Colonic mucosa (tissue), 4 donors: Measurements from ENCODE around the gene USP10. TPM values are rescaled to one million over a fixed set of nuclear protein-coding genes. Genes with fewer than 3 reads are reported as not detected.
"Not testable (repeated sequence)": the region's sequence is repeated elsewhere in the genome, so short reads cannot be mapped to it uniquely, and the experiment has no call there.

Experiments
- DNase-seq: peaks from one replicate; pipeline ENCODE4 v3.0.0-alpha.2; 2020
- H3K27ac ChIP-seq: fragments of 200-600 bp; one replicate; pipeline ENCODE4 v1.8.0; 2021
- H3K27me3 ChIP-seq: fragments of 200-600 bp; one replicate; pipeline ENCODE4 v1.8.0; 2021
- H3K36me3 ChIP-seq: fragments of 200-600 bp; one replicate; pipeline ENCODE4 v1.8.0; 2021
- H3K4me1 ChIP-seq: fragments of 200-600 bp; one replicate; pipeline ENCODE4 v1.8.0; 2021; ENCODE audit warnings: mild to moderate bottlenecking
- H3K4me3 ChIP-seq: fragments of 200-600 bp; one replicate; pipeline ENCODE4 v1.8.0; 2021
- H3K9ac ChIP-seq, 2 donors: one replicate each; pipeline ENCODE4 v1.7.0; 2013; ENCODE audit warnings: control low read depth in 2 of 2, low read depth in 2 of 2, low read length in 2 of 2
- H3K9me3 ChIP-seq: fragments of 200-600 bp; one replicate; pipeline ENCODE4 v1.8.0; 2021
- intact Hi-C: fragments of 100-400 bp; cut with DNase I; formaldehyde crosslinking; loops from one replicate; pipeline ENCODE4 v1.14.1; 2022
- total RNA-seq, 2 donors: library from RNA; stranded (reverse); fragmentation: NEBNext Ultra II Directional in 1 of 2; extraction: Animal tissue kit (Norgen Biotek cat#: 25700) in 1 of 2; gene quantifications; one replicate each; pipeline ENCODE4 v1.2.1, GENCODE V29; 2021
- TF ChIP-seq, protein P1 (sequence below): fragments of 200-600 bp; IDR thresholded peaks from one replicate; pipeline ENCODE4 v1.8.0; 2022; ENCODE audit warnings: antibody characterized with exemption, mild to moderate bottlenecking
- donor health status: healthy.
- donor health status: DM: no; HTN: no; CAD: no.
- donor health status: DM: no; HTN: no; CAD: no.

USP10 gene
- total RNA-seq, 2 donors from 2014 or later: 70.0 to 88.2 TPM

DNA sequence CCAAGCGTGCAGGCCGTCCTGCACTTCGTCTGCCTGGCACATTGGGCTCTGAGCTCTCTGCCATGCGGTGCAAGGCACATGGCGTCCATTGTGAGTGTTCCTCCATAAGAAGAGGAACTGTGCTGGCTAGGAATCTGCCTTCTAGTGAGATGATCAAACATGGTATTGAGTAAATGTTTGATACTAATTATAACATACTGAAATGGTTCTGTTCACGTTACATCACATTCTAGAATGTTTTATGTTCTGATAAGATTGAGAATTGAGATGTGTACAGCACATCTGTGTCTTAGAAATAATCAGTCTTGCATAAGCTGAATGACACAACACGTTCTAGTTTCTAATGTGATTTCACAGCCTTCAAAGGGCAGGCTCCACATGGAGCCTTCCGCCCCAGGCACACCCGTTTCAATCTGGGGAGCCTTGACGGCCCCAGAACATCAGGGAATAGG, 42.9 kb downstream of the USP10 start:
- peaks cover 2% of the 10 kb centered on the region for H3K4me1 ChIP-seq
- H3K9ac ChIP-seq: no peak overlapping the region
- no peak overlapping the region for H3K4me3 ChIP-seq
- no peaks in the 10 kb centered on the region for H3K9me3 ChIP-seq
- no peaks in the 10 kb centered on the region for H3K36me3 ChIP-seq
- DNase-seq: no peak
- TF ChIP-seq, protein P1, sequence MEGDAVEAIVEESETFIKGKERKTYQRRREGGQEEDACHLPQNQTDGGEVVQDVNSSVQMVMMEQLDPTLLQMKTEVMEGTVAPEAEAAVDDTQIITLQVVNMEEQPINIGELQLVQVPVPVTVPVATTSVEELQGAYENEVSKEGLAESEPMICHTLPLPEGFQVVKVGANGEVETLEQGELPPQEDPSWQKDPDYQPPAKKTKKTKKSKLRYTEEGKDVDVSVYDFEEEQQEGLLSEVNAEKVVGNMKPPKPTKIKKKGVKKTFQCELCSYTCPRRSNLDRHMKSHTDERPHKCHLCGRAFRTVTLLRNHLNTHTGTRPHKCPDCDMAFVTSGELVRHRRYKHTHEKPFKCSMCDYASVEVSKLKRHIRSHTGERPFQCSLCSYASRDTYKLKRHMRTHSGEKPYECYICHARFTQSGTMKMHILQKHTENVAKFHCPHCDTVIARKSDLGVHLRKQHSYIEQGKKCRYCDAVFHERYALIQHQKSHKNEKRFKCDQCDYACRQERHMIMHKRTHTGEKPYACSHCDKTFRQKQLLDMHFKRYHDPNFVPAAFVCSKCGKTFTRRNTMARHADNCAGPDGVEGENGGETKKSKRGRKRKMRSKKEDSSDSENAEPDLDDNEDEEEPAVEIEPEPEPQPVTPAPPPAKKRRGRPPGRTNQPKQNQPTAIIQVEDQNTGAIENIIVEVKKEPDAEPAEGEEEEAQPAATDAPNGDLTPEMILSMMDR: no peak
- intact Hi-C loops: no loop called here
- no peak overlapping the region for H3K27ac ChIP-seq
- H3K27me3 ChIP-seq: no peaks in the 10 kb centered on the region

DNA sequence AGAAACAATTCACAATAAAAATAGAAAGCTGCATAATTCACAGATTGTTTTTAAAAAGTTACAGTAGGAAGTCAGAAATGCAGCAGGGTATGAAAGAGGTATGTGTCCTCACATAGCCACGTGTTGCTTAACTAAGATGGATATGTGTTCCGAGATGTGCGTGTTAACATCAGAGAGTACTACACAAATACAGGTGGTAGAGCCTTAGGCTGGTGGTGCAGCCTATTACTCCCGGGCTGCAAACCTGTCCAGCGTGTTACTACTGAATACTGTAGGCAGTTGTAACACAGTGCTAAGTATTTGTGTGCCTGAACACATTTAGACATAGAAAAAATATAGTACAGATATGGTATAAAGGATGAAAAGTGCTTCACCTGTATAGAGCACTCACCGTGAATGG, 46.4 kb downstream of the USP10 start:
- Histone ChIP-seq H3K9me3 (no peaks in the 10 kb centered on the region), H3K27me3 (no peaks in the 10 kb centered on the region), H3K9ac (no peak overlapping the region), H3K36me3 (no peaks in the 10 kb centered on the region), H3K4me3 (no peak overlapping the region), H3K27ac (no peak overlapping the region), H3K4me1 (peaks cover 5% of the 10 kb centered on the region)
- TF ChIP-seq, protein P1: no peak
- intact Hi-C loops: no loop called here
- no peak for DNase-seq

DNA sequence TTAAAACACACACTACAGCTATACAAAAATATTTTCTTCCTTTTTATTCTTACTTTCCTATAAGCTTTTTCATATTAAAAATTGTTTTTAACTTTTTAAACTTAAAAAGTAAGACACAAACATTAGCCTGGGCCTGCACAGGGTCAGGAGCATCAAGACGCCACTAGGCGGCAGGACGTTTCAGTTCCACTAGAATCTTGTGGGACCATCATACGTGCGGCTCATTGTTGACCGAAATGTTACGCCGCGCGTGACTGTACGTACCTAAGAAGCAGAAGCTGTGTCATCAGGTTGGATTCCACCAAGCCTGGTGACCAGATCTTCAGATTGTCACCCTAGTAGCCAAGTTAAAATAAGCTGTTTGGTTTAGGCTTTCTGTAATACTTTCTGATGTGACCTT, 47.1 kb downstream of the USP10 start:
- no peak for DNase-seq
- no peaks in the 10 kb centered on the region for H3K36me3 ChIP-seq
- no peak overlapping the region for H3K27ac ChIP-seq
- H3K27me3 ChIP-seq: no peaks in the 10 kb centered on the region
- H3K9me3 ChIP-seq: no peaks in the 10 kb centered on the region
- TF ChIP-seq, protein P1: no peak
- intact Hi-C loops: no loop called here
- no peak overlapping the region for H3K9ac ChIP-seq
- H3K4me1 ChIP-seq: peaks cover 7% of the 10 kb centered on the region
- no peak overlapping the region for H3K4me3 ChIP-seq

DNA sequence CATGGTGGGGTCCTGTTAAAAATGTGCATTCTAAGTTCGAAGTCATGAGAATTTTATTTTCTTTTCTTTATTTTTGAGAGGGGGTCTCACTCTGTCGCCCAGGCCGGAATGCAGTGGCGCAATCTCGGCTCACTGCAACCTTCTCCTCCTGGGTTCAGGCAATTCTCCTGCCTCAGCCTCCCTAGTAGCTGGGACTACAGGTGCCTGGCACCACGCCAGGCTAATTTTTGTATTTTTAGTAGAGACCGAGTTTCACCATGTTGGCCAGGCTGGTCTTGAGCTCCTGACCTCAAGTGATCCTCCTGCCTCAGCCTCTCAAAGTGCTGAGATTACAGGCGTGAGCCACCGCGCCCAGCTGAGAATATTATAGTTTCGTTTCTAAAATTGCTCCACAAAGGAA, 48.4 kb downstream of the USP10 start:
- DNase-seq, H3K9me3 ChIP-seq, H3K4me1 ChIP-seq, H3K36me3 ChIP-seq, H3K4me3 ChIP-seq, H3K27me3 ChIP-seq, H3K9ac ChIP-seq, H3K27ac ChIP-seq, intact Hi-C loops: not testable (repeated sequence)

DNA sequence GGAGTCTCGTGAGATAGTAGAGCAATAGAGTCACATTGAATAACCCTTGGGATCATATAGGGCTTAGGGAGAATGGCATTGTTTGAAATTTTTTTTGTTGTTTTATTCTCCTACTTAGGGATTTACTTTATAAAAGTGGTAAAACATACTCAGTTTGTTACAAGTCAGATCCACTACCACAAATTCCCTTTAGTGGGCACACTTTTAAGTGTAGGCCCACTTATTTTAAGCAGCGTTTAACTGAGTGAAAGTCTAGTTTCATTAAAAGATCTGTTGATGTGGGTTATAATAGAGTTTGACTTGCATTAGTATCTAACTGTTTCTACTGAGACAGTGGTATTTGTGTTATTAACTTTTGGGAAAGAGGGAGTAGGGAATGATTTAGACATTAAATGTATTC, 49.3 kb downstream of the USP10 start:
- TF ChIP-seq, protein P1: no peak
- Histone ChIP-seq H3K9ac (no peak overlapping the region), H3K27me3 (no peaks in the 10 kb centered on the region), H3K9me3 (no peaks in the 10 kb centered on the region), H3K4me3 (no peak overlapping the region), H3K27ac (no peak overlapping the region), H3K4me1 (peaks cover 7% of the 10 kb centered on the region), H3K36me3 (no peaks in the 10 kb centered on the region)
- intact Hi-C loops: no loop called here
- no peak for DNase-seq

DNA sequence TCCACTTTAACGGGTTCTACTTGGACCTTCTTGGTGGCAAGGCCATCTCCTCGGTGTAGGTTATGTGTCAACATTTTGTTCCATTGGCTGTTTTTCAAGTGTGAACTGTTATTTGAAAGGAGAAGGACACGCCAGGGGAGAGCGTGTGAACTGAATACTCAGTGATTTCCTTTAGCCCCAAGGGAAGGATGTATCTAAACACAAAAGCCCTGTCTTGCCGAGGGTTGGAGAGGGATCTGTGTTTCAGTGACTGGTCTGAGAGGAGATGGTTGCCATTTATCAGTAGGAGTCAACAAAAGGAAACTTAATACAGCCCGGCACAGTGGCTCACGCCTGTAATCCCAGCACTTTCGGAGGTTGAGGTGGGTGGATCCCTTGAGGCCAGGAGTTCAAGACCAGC, 50.0 kb downstream of the USP10 start:
- Histone ChIP-seq H3K27me3 (no peaks in the 10 kb centered on the region), H3K27ac (peak overlapping the region; percentile 9), H3K9ac (no peak overlapping the region), H3K4me1 (peaks cover 7% of the 10 kb centered on the region), H3K36me3 (no peaks in the 10 kb centered on the region), H3K9me3 (no peaks in the 10 kb centered on the region), H3K4me3 (no peak overlapping the region)
- TF ChIP-seq, protein P1: no peak
- DNase-seq: no peak
- intact Hi-C loops: loop anchor here (5.0 kb wide), 1 partner anchor 222 kb away; no protein-coding TSS in a partner anchor
